PFSK-1 (cell line): ENCODE results near the gene SLC18A3.

Source experiments
- FOXP2 ChIP-seq: optimal IDR thresholded peaks from 2 replicates; pipeline ENCODE3; 2011; ENCODE audit warnings: borderline replicate concordance, control low read depth, inconsistent platforms; ENCODE audit not compliant: insufficient read depth; ENCODE audit errors: extremely low read length, extremely low read depth
- POLR2AphosphoS5 ChIP-seq: IDR thresholded peaks from 2 replicates; pipeline ENCODE4 v1.6.1; 2012; ENCODE audit warnings: low read depth, mild to moderate bottlenecking, control low read depth, low read length, moderate library complexity
- REST ChIP-seq, 2 experiments: IDR thresholded peaks; 2 replicates each; pipeline versions ENCODE4 v1.6.1 to v1.8.0; 2011 to 2012; ENCODE audit warnings: low read depth in 2 of 2, low read length in 2 of 2, control low read depth in 1 of 2, inconsistent platforms in 1 of 2, mild to moderate bottlenecking in 1 of 2, moderate library complexity in 1 of 2; ENCODE audit not compliant: insufficient read depth in 1 of 2
- SIN3A ChIP-seq: IDR thresholded peaks from 2 replicates; pipeline ENCODE4 v1.6.1; 2012; ENCODE audit warnings: mild to moderate bottlenecking, low read length, moderate library complexity, borderline replicate concordance; ENCODE audit not compliant: insufficient read depth
- TAF1 ChIP-seq: IDR thresholded peaks from 2 replicates; pipeline ENCODE4 v1.6.1; 2012; ENCODE audit warnings: low read length, control low read depth, borderline replicate concordance; ENCODE audit not compliant: insufficient read depth

GRCh38 chr10:49645417-49645816 lies 35.3 kb downstream of the SLC18A3 start:
- TF ChIP-seq SIN3A (no peak), REST (IDR thresholded peaks at IDR 0.05; ENCODE audit: insufficient read depth in 1 of 2, low read depth in 2 of 2, low read length in 2 of 2) (no peak), POLR2AphosphoS5 (no peak), FOXP2 (no peak), TAF1 (no peak)
